K562 (cell line): ENCODE data around the gene SLC4A2. TPM values are rescaled to one million over a fixed set of nuclear protein-coding genes. Genes with fewer than 3 reads are reported as not detected.

Source experiments
- ATF7 ChIP-seq: fragments of 450-650 bp; IDR thresholded peaks from 2 replicates; pipeline ENCODE4 v1.7.1; 2014; ENCODE audit warnings: mild to moderate bottlenecking, moderate library complexity
- HDAC3 ChIP-seq: fragments of 450-650 bp; IDR thresholded peaks from 2 replicates; pipeline ENCODE4 v1.6.1; 2018; ENCODE audit warnings: borderline replicate concordance, mild to moderate bottlenecking, moderate library complexity; ENCODE audit not compliant: partially characterized antibody
- JUNB ChIP-seq: fragments of 450-650 bp; formaldehyde crosslinking; conservative IDR thresholded peaks from 2 replicates; pipeline ENCODE4 v1.4.0; 2020; ENCODE audit warnings: mild to moderate bottlenecking
- KLF6 ChIP-seq: fragments of 250-450 bp; sonication (Bioruptor Pico); IDR thresholded peaks from 2 replicates; pipeline ENCODE4 v1.4.0; 2020; ENCODE audit warnings: mild to moderate bottlenecking, moderate library complexity, borderline replicate concordance
- MEF2D ChIP-seq: conservative IDR thresholded peaks from 2 replicates; pipeline ENCODE4 v1.6.1; 2016; ENCODE audit warnings: low read depth, missing genetic modification characterization, missing compliant biosample characterization
- MXI1 ChIP-seq: IDR thresholded peaks from 2 replicates; pipeline ENCODE4 v1.6.1; 2011; ENCODE audit warnings: low read depth, mild to moderate bottlenecking, improper control_type of control experiment, low read length
- NFIC ChIP-seq: fragments of 450-650 bp; IDR thresholded peaks from 2 replicates; pipeline ENCODE4 v1.6.1; 2017; ENCODE audit warnings: mild to moderate bottlenecking, inconsistent platforms
- NONO ChIP-seq, 2 experiments: fragments of 200-400 bp in 1 of 2; fragments of 450-650 bp in 1 of 2; formaldehyde crosslinking in 1 of 2; IDR thresholded peaks; 2 replicates each; pipeline ENCODE4 v1.6.1; 2017; ENCODE audit warnings: low read depth in 2 of 2, mild to moderate bottlenecking in 2 of 2, moderate library complexity in 2 of 2, low read length in 1 of 2
- PHTF2 ChIP-seq: fragments of 250-450 bp; sonication (Bioruptor Pico); IDR thresholded peaks from 2 replicates; pipeline ENCODE4 v1.5.0; 2021; ENCODE audit warnings: mild to moderate bottlenecking
- PTBP1 ChIP-seq: fragments of 200-400 bp; formaldehyde crosslinking; IDR thresholded peaks from 2 replicates; pipeline ENCODE4 v1.6.1; 2017; ENCODE audit warnings: low read depth, low read length
- RBM22 ChIP-seq: fragments of 200-400 bp; formaldehyde crosslinking; IDR thresholded peaks from 2 replicates; pipeline ENCODE4 v1.6.1; 2018; ENCODE audit warnings: low read length, low read depth; ENCODE audit not compliant: poor library complexity, severe bottlenecking
- SPI1 ChIP-seq: IDR thresholded peaks from 2 replicates; pipeline ENCODE4 v1.6.1; 2011; ENCODE audit warnings: low read depth, low read length, control low read depth, borderline replicate concordance
- ZNF253 ChIP-seq: fragments of 250-450 bp; sonication (Bioruptor Pico); conservative IDR thresholded peaks from 2 replicates; pipeline ENCODE4 v1.6.1; 2021; ENCODE audit warnings: mild to moderate bottlenecking
- ZNF311 ChIP-seq: fragments of 250-450 bp; sonication (Bioruptor Pico); IDR thresholded peaks from 2 replicates; pipeline ENCODE4 v1.4.0; 2020; ENCODE audit warnings: mild to moderate bottlenecking, moderate library complexity
- ZNF324 ChIP-seq: fragments of 250-450 bp; sonication (Bioruptor Pico); IDR thresholded peaks from 2 replicates; pipeline ENCODE4 v1.4.0; 2020; ENCODE audit warnings: mild to moderate bottlenecking
- ZNF436 ChIP-seq: fragments of 250-450, 450-650 bp; sonication (Bioruptor Pico); formaldehyde crosslinking; IDR thresholded peaks from 2 replicates; pipeline ENCODE4 v1.7.0; 2020; ENCODE audit warnings: mild to moderate bottlenecking
- ZNF551 ChIP-seq: fragments of 250-450 bp; sonication (Bioruptor Pico); IDR thresholded peaks from 2 replicates; pipeline ENCODE4 v1.5.0; 2021; ENCODE audit warnings: mild to moderate bottlenecking, moderate library complexity
- polyA plus RNA-seq, 8 experiments: library from polyadenylated mRNA; depleted of rRNA in 4 of 8; stranded (reverse) in 5 of 8; unstranded in 3 of 8; fragments of >200 nt; fragmentation: Nextera tagmentation in 2 of 8; fragmentation: Illumina TruSeq in 1 of 8; extraction: Ambion mirVana in 2 of 8; extraction: Trizol in 1 of 8; gene quantifications; 2 replicates each; pipeline versions ENCODE4 v1.2.1 to v1.2.3, GENCODE V29; 2011 to 2014; ENCODE audit warnings: inconsistent platforms in 1 of 8, missing spikeins in 1 of 8
- total RNA-seq, 7 experiments: library from RNA; depleted of rRNA in 6 of 7; stranded (reverse); fragments of >200 nt in 6 of 7; fragmentation: Illumina TruSeq in 2 of 7; extraction: Trizol in 2 of 7; gene quantifications; 2 replicates each; pipeline versions ENCODE4 v1.2.1 to v1.2.3, GENCODE V29; 2011 to 2021; ENCODE audit warnings: low replicate concordance in 1 of 7
- TF ChIP-seq, protein P1 (sequence below), 2 experiments: fragments of 450-650 bp; IDR thresholded peaks; 2 replicates each; pipeline ENCODE4 v1.6.1; 2016
- TF ChIP-seq, protein P2 (sequence below): fragments of 250-450 bp; sonication (Bioruptor Pico); IDR thresholded peaks from 2 replicates; pipeline ENCODE4 v1.4.0; 2020
- TF ChIP-seq, protein P3 (sequence below): fragments of 250-450 bp; sonication (Bioruptor Pico); IDR thresholded peaks from 2 replicates; pipeline ENCODE4 v1.5.0; 2020; ENCODE audit warnings: mild to moderate bottlenecking, borderline replicate concordance
- TF ChIP-seq, protein P4 (sequence below): fragments of 250-450 bp; sonication (Bioruptor Pico); IDR thresholded peaks from 2 replicates; pipeline ENCODE4 v1.5.1; 2021; ENCODE audit warnings: mild to moderate bottlenecking

Gene SLC4A2
- total and polyA plus RNA-seq, 9 of the 15 experiments (the other 6 are each of a cell fraction or from before 2014, with no cell fraction given): 11.4 to 375 (median 130) TPM

DNA sequence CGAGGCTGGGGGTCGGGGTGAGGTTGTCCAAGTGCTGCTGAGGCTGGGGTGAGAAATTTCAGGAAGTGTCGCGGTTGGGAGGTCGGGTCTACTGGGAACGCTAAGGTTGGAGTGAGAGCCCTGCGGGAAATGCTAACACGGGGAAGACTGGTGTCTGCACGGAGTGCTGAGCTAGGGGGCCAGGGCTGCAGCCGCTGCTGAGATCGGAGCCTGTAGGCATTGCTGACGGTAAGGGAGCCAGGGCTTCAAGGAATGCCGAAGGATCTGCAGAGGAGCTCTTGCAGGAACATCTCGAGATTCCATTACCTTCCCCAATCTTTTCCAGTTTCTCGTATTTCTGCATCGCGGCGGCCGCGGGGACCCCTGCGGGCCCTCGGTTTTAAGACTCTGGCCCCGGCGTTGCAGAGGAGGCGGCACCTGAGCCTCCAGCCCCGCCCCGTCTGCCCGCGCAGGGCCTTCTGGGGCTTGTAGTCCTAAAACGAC lies 1.8 kb upstream of the SLC4A2 start, which contains the start of gene CDK5 (continued):
- no peak for TF ChIP-seq ZNF253 (CRISPR knock-in tag)
- TF ChIP-seq ZNF311 (CRISPR knock-in tag): no peak
- no peak for TF ChIP-seq ZNF324 (CRISPR knock-in tag)
- no peak for TF ChIP-seq MEF2D (tag)
- no peak for TF ChIP-seq PHTF2 (CRISPR knock-in tag)
- TF ChIP-seq, protein P1, sequence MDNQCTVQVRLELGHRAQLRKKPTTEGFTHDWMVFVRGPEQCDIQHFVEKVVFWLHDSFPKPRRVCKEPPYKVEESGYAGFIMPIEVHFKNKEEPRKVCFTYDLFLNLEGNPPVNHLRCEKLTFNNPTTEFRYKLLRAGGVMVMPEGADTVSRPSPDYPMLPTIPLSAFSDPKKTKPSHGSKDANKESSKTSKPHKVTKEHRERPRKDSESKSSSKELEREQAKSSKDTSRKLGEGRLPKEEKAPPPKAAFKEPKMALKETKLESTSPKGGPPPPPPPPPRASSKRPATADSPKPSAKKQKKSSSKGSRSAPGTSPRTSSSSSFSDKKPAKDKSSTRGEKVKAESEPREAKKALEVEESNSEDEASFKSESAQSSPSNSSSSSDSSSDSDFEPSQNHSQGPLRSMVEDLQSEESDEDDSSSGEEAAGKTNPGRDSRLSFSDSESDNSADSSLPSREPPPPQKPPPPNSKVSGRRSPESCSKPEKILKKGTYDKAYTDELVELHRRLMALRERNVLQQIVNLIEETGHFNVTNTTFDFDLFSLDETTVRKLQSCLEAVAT (IDR thresholded peaks at IDR 0.05): 0 out of 4 replicates have a peak, but pooled peaks of 1 of the 2 experiments have one; percentile 16
- no peak for TF ChIP-seq NONO (IDR thresholded peaks at IDR 0.05; ENCODE audit: low read depth in 2 of 2, low read length in 1 of 2)
- TF ChIP-seq HDAC3: no peak
- TF ChIP-seq NFIC: no peak
- TF ChIP-seq ATF7: no peak
- 0 out of 2 replicates have a peak, but pooled peaks have one; percentile 5 for TF ChIP-seq JUNB (CRISPR knock-in tag)
- TF ChIP-seq MXI1: peak; percentile 3; the same call in 1 of the 2 replicates
- TF ChIP-seq PTBP1: no peak
- TF ChIP-seq, protein P2, sequence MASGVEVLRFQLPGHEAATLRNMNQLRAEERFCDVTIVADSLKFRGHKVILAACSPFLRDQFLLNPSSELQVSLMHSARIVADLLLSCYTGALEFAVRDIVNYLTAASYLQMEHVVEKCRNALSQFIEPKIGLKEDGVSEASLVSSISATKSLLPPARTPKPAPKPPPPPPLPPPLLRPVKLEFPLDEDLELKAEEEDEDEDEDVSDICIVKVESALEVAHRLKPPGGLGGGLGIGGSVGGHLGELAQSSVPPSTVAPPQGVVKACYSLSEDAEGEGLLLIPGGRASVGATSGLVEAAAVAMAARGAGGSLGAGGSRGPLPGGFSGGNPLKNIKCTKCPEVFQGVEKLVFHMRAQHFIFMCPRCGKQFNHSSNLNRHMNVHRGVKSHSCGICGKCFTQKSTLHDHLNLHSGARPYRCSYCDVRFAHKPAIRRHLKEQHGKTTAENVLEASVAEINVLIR (CRISPR knock-in tag): peak; percentile 16; the same call in 1 of the 2 replicates
- no peak for TF ChIP-seq RBM22
- peak; percentile 72; the same call in 1 of the 2 replicates for TF ChIP-seq SPI1
- TF ChIP-seq, protein P3, sequence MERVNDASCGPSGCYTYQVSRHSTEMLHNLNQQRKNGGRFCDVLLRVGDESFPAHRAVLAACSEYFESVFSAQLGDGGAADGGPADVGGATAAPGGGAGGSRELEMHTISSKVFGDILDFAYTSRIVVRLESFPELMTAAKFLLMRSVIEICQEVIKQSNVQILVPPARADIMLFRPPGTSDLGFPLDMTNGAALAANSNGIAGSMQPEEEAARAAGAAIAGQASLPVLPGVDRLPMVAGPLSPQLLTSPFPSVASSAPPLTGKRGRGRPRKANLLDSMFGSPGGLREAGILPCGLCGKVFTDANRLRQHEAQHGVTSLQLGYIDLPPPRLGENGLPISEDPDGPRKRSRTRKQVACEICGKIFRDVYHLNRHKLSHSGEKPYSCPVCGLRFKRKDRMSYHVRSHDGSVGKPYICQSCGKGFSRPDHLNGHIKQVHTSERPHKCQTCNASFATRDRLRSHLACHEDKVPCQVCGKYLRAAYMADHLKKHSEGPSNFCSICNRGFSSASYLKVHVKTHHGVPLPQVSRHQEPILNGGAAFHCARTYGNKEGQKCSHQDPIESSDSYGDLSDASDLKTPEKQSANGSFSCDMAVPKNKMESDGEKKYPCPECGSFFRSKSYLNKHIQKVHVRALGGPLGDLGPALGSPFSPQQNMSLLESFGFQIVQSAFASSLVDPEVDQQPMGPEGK (CRISPR knock-in tag): no peak
- no peak for TF ChIP-seq ZNF436 (CRISPR knock-in tag)
- no peak for TF ChIP-seq ZNF551 (CRISPR knock-in tag)
- 0 out of 2 replicates have a peak, but pooled peaks have one; percentile 7 for TF ChIP-seq KLF6 (CRISPR knock-in tag)
- TF ChIP-seq, protein P4, sequence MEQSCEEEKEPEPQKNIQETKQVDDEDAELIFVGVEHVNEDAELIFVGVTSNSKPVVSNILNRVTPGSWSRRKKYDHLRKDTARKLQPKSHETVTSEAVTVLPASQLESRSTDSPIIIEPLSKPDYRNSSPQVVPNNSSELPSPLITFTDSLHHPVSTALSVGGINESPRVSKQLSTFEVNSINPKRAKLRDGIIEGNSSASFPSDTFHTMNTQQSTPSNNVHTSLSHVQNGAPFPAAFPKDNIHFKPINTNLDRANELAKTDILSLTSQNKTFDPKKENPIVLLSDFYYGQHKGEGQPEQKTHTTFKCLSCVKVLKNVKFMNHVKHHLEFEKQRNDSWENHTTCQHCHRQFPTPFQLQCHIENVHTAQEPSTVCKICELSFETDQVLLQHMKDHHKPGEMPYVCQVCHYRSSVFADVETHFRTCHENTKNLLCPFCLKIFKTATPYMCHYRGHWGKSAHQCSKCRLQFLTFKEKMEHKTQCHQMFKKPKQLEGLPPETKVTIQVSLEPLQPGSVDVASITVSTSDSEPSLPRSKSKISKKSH (CRISPR knock-in tag): no peak
